HK-2 (cell line): Measurements from ENCODE around the gene MAP2K2.
"Not testable (repeated sequence)": the region's sequence is repeated elsewhere in the genome, so short reads cannot be mapped to it uniquely, and the experiment has no call there.

Experiments used
- DNase-seq: peaks from one replicate; pipeline ENCODE4 v3.0.0-alpha.2; 2018; ENCODE audit not compliant: unreplicated experiment

The MAP2K2 gene

GRCh38 chr19:4123615-4124568 is at the start of gene MAP2K2:
Gene MAP2K2, minus strand, starts transcription at chr19:4124122. Its CDS starts 247 bp downstream, at chr19:4123875.
- DNase-seq: peak; percentile 95

- peak; percentile 61 for DNase-seq
Observed at GRCh38 chr19:4172861-4173473, 49.0 kb upstream of the MAP2K2 start.

DNA sequence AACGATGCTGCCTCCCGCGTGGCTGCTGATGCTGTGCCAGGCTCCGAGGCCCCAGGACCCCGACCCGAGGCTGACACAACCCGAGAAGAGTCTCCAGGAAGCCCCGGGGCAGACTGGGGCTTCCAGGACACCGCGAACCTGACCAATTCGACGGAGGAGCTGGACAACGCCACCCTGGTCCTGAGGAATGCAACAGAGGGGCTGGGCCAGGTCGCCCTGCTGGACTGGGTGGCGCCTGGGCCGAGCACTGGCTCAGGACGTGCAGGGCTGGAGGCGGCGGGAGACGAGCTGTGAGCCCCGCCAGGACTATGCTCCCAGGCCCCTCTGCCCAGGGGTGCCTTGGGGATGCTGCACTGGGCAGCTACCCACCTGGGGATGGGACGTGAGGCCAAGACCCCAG is 47.8 kb upstream of the MAP2K2 start:
- DNase-seq: no peak

- no peak for DNase-seq
Observed at GRCh38 chr19:4164262-4164661, 40.3 kb upstream of the MAP2K2 start.

GRCh38 chr19:4161415-4162077 is 37.6 kb upstream of the MAP2K2 start:
- no peak for DNase-seq

DNA sequence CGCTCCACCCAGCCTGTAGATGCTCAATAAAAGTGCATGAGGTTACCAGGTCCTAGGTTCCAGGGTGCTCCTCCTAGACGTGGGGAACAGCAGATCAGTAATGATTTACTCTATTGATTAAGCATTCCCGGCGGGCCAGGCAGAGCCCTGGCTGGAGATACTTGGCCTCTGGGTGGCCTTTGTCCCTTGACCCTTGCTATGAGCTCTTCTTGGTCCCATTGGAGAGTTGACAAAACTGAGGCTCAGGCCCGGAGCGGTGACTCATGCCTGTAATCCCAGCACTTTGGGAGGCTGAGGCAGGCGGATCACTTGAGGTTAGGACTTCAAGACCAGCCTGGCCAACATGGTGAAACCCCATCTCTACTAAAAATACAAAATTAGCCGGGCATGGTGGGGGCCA is 34.0 kb upstream of the MAP2K2 start:
- not testable (repeated sequence) for DNase-seq

DNA sequence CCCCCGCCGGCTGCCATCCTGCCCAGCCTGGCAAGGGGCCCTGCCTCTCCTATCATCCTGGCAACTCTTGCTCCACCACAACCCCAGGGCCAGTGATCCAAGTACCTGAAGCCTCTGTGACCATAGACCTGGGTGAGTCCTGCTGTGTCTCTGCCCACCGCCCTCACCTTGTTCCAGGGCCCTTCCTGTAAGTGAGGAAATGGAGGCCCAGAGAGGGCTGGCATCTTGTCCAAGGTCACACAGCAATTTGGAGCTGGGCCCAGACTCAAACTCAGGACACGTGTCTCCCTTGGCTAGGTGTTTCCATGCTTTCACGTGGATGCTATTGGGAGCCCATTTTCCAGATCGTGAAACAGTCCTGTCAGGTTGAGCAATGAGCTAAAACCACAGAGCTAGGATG is 33.2 kb upstream of the MAP2K2 start:
- no peak for DNase-seq

DNA sequence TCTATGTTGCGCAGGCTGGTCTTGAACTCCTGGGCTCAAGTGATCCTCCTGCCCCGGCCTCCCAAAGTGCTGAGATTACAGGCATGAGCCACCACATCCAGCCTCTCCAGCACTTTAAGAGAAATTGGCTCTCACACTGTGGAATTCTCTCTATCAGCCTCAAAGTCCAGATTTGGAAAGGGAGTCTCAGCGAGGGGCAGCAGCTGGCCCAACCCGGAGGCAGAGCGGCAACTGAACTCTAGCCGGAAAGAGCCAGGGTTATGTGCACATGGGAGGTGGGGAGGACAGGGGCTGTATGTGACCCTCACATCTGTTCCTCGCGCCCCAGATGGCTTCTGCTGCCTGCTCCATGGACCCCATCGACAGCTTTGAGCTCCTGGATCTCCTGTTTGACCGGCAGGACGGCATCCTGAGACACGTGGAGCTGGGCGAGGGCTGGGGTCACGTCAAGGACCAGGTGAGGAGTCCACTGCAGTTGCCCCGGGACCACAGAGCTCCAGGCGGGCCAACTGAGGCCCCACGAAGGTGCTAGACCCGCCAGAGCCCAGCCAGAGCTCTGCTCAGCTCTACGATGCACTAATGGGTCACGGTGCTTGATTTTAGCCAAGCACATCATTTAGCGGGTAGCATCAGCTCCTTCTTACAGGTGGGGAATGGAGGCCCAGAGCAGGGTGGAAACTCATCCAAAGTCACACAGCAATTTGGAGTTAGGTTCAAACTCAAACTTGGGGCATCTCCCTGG is 30.8 kb upstream of the MAP2K2 start:
- no peak for DNase-seq

DNA sequence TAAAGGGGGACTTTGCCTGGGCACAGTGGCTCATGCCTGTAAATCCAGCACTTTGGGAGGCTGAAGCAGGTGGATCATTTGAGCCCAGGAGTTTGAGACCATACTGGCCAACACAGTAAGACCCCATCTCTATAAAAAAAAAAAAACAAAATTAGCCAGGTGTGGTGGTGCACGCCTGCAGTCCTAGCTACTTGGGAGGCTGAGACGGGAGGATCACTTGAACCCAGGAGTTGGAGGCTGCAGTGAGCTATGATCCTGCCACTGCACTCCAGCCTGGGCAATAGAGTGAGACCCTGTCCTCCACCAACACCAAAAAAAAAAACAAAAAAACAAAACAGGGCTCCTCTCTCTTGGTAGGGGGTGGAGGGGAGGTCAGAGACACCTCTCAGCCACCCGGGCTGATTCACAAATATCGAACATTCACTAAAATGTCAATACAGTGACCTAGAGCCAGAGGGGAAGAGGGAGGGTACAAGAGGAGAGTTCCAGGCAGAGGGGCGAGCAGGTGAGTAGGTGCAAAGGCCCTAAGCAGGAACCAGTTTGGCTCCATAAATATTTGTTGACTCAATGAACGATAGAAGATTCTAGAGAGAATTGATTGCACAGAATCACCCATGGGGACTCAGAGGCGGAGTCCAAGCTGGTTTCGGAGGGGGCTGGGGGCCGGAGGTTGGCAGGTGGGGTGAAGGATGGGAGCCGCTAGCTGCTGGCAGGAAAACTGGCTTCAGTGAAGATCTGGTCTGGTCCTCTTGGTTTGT is 28.5 kb upstream of the MAP2K2 start:
- no peak for DNase-seq

- no peak for DNase-seq
Observed at GRCh38 chr19:4151623-4152022, 27.7 kb upstream of the MAP2K2 start.

GRCh38 chr19:4149518-4150288 is 25.8 kb upstream of the MAP2K2 start:
- DNase-seq: no peak

DNA sequence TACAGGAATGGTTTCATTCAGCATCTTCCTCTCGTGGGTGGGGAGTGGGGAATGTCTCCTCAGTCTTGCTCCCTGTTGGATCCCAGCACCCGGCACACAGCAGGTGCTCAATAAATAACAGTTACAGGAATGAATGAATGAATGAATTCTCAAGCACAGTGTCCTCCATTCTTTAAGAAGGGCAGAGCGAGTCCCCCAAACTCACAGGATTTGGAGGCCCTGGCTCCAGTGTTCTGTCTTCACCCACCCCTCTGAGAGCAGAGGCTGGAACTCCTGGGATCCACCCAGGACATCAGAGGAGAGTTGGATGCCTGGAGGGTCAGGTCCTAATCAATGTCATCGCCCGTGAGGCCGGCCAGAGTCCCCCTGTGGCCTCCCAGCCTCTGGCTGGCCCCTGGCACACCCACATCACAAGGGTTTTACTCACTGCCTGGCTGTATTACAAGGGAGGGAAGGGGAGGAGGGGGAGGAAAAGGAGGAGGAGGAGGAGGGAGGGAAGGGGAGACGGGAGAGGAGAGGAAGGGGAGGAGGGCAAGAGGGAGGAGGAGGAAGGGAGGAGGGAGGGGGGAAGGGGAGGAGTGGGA is 20.8 kb upstream of the MAP2K2 start:
- DNase-seq: peak; percentile 31

DNA sequence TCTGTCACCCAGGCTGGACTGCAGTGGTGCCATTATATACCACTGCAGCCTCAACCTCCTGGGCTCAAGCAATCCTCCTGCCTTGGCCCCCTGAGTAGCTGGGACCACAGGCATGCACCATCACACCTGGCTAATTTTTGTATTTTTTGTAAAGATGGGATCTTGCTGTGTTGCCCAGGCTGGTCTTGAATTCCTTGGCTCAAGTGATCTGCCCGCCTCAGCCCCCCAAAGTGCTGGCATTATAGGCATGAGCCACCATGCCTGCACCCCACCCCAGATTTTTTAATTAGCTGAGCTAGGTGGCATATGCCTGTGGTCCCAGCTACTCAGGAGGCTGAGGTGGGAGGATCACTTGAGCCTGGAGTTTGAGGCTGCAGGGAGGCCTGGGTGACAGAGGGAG is 19.0 kb upstream of the MAP2K2 start:
- DNase-seq: not testable (repeated sequence)

- peak; percentile 26 for DNase-seq
Observed at GRCh38 chr19:4140237-4140711, 16.4 kb upstream of the MAP2K2 start.

- DNase-seq: peak; percentile 83
Observed at GRCh38 chr19:4139614-4140236, 15.8 kb upstream of the MAP2K2 start.

- DNase-seq: no peak
Observed at GRCh38 chr19:4138445-4138844, 14.5 kb upstream of the MAP2K2 start.

GRCh38 chr19:4136680-4137088 is 12.8 kb upstream of the MAP2K2 start:
- DNase-seq: no peak

- DNase-seq: not testable (repeated sequence)
Observed at GRCh38 chr19:4135386-4135785, 11.5 kb upstream of the MAP2K2 start.

- DNase-seq: no peak
Observed at GRCh38 chr19:4134351-4134750, 10.4 kb upstream of the MAP2K2 start.
